GM12878 (cell line): Measurements from ENCODE around the gene NOD1. TPM values are rescaled to one million over a fixed set of nuclear protein-coding genes. Genes with fewer than 3 reads are reported as not detected.

Experiments
- ATAC-seq: fragments of 200-7000 bp; cut with Tn5 transposase; 3 replicates; pipeline ENCODE4 v1.9.1; 2020; ENCODE audit warnings: mild to moderate bottlenecking, moderate library complexity
- BruUV-seq: library from RNA; stranded (reverse); fragments of 400-500 nt; replicated peaks from 2 replicates; lab custom pipeline; 2021; lab: Mats Ljungman, UMichigan
- CTCF ChIA-PET: fragments of 300-600 bp; sonication (Branson Sonifier 250); formaldehyde crosslinking; extraction: SDS; loops from one replicate; lab custom pipeline; 2021; ENCODE audit warnings: inconsistent platforms; lab: Yijun Ruan, JAX
- POLR2A ChIA-PET: fragments of 350-600 bp; formaldehyde crosslinking; extraction: SDS; loops from one replicate; lab custom pipeline; 2021; ENCODE audit warnings: inconsistent platforms; lab: Charles Lee
- RAD21 ChIA-PET: fragments of 300-600 bp; sonication (Branson Sonifier 250); formaldehyde crosslinking; loops from one replicate; lab custom pipeline; 2023; ENCODE audit warnings: antibody characterized with exemption; ENCODE audit not compliant: unreplicated experiment; lab: Charles Lee
- SMC1A ChIA-PET: fragments of 300-600 bp; sonication (Branson Sonifier 250); formaldehyde crosslinking; loops from one replicate; lab custom pipeline; 2023; ENCODE audit not compliant: unreplicated experiment, uncharacterized antibody; lab: Charles Lee
- DNase-seq: peaks from one replicate; pipeline ENCODE4 v3.0.0-alpha.2; 2011; ENCODE audit warnings: low read depth, low spot score
- FAIRE-seq: peaks from 3 replicates; lab custom pipeline; 2011; peaks lifted over from hg19 to GRCh38; lab: Jason Lieb, UNC
- H2AFZ ChIP-seq: 2 replicates; pipeline ENCODE4 v1.6.0; 2011; ENCODE audit warnings: low read depth, low read length, control low read depth; ENCODE audit not compliant: control insufficient read depth
- H3K27ac ChIP-seq: 2 replicates; pipeline ENCODE4 v1.5.1; 2011; ENCODE audit warnings: control low read depth; ENCODE audit not compliant: control insufficient read depth, insufficient read depth
- H3K27me3 ChIP-seq, 2 experiments: replicated peaks in 1 of 2; 2 replicates each; pipeline versions ENCODE4 v1.6.0 to v1.6.1; 2011; ENCODE audit warnings: low read length in 1 of 2; ENCODE audit not compliant: control insufficient read depth in 2 of 2, insufficient read depth in 2 of 2
- H3K36me3 ChIP-seq, 2 experiments: 2 replicates each; pipeline ENCODE4 v1.5.1; 2011; ENCODE audit warnings: low read length in 1 of 2; ENCODE audit not compliant: control insufficient read depth in 2 of 2, insufficient read depth in 2 of 2
- H3K4me1 ChIP-seq: 2 replicates; pipeline ENCODE4 v1.6.1; 2011; ENCODE audit warnings: mild to moderate bottlenecking, low read length, moderate library complexity, mixed read lengths; ENCODE audit not compliant: control insufficient read depth, insufficient read depth
- H3K4me2 ChIP-seq: 2 replicates; pipeline ENCODE4 v1.6.0; 2011; ENCODE audit warnings: control low read depth; ENCODE audit not compliant: control insufficient read depth, insufficient read depth
- H3K4me3 ChIP-seq: fragments of 200-600 bp; sonication (generic); 2 replicates; pipeline ENCODE4 v1.5.1; 2016
- H3K79me2 ChIP-seq: 2 replicates; pipeline ENCODE4 v1.6.0; 2011; ENCODE audit warnings: low read length; ENCODE audit not compliant: control insufficient read depth, insufficient read depth
- H3K9ac ChIP-seq: 2 replicates; pipeline ENCODE4 v1.8.0; 2011; ENCODE audit warnings: low read length, control low read depth, mixed read lengths; ENCODE audit not compliant: control insufficient read depth, insufficient read depth
- H3K9me3 ChIP-seq: replicated peaks from 3 replicates; pipeline ENCODE4 v1.5.1; 2011; ENCODE audit warnings: mild to moderate bottlenecking, low read length; ENCODE audit not compliant: control insufficient read depth, insufficient read depth
- H4K20me1 ChIP-seq: 2 replicates; pipeline ENCODE4 v1.6.0; 2011; ENCODE audit not compliant: control insufficient read depth, insufficient read depth
- CHD4 ChIP-seq: fragments of 200-600 bp; sonication (generic); IDR thresholded peaks from 2 replicates; pipeline ENCODE4 v1.6.1; 2016; ENCODE audit warnings: mild to moderate bottlenecking
- CTCF ChIP-seq, 3 experiments: IDR thresholded peaks in 2 of 3; conservative IDR thresholded peaks in 1 of 3; 2 replicates each; pipeline ENCODE4 v1.5.1; 2011; ENCODE audit warnings: low read depth in 3 of 3, low read length in 3 of 3, mild to moderate bottlenecking in 3 of 3, control low read depth in 2 of 3, moderate library complexity in 2 of 3, inconsistent platforms in 1 of 3, mixed read lengths in 1 of 3; ENCODE audit not compliant: control insufficient read depth in 2 of 3, insufficient read depth in 1 of 3; ENCODE audit errors: extremely low read depth in 1 of 3
- FOS ChIP-seq: IDR thresholded peaks from 3 replicates; pipeline ENCODE4 v1.6.1; 2011; ENCODE audit warnings: borderline replicate concordance; ENCODE audit not compliant: insufficient read length; ENCODE audit errors: extremely low read depth
- HDGF ChIP-seq: fragments of 450-650 bp; IDR thresholded peaks from 2 replicates; pipeline ENCODE4 v1.6.1; 2016; ENCODE audit warnings: antibody characterized with exemption
- IRF3 ChIP-seq: fragments of 450-650 bp; IDR thresholded peaks from 2 replicates; pipeline ENCODE4 v1.6.1; 2014; ENCODE audit warnings: mild to moderate bottlenecking
- IRF5 ChIP-seq: fragments of 450-650 bp; IDR thresholded peaks from 2 replicates; pipeline ENCODE4 v1.6.1; 2017; ENCODE audit warnings: borderline replicate concordance
- MEF2B ChIP-seq: fragments of 450-650 bp; IDR thresholded peaks from 2 replicates; pipeline ENCODE4 v1.6.1; 2018; ENCODE audit warnings: mild to moderate bottlenecking, moderate library complexity; ENCODE audit not compliant: partially characterized antibody, poor library complexity, severe bottlenecking
- NFIC ChIP-seq: IDR thresholded peaks from 2 replicates; pipeline ENCODE4 v1.6.1; 2012; ENCODE audit warnings: low read depth, mild to moderate bottlenecking, inconsistent platforms, low read length, moderate library complexity
- NR2C1 ChIP-seq: fragments of 450-650 bp; IDR thresholded peaks from 2 replicates; pipeline ENCODE4 v1.6.1; 2017; ENCODE audit warnings: antibody characterized with exemption, mild to moderate bottlenecking, moderate library complexity
- PKNOX1 ChIP-seq: fragments of 450-650 bp; IDR thresholded peaks from 2 replicates; pipeline ENCODE4 v1.6.1; 2016; ENCODE audit warnings: mild to moderate bottlenecking
- RELB ChIP-seq: fragments of 450-650 bp; IDR thresholded peaks from 2 replicates; pipeline ENCODE4 v1.6.1; 2017; ENCODE audit warnings: low read depth, mild to moderate bottlenecking, moderate library complexity
- SIX5 ChIP-seq: IDR thresholded peaks from 2 replicates; pipeline ENCODE4 v1.6.1; 2011; ENCODE audit warnings: mild to moderate bottlenecking, low read depth, low read length, moderate library complexity; ENCODE audit not compliant: severe bottlenecking
- SMARCA5 ChIP-seq: fragments of 450-650 bp; IDR thresholded peaks from 2 replicates; pipeline ENCODE4 v1.6.1; 2017; ENCODE audit warnings: mild to moderate bottlenecking
- SUPT20H ChIP-seq: IDR thresholded peaks from 2 replicates; pipeline ENCODE4 v1.6.1; 2011; ENCODE audit warnings: low read depth, mild to moderate bottlenecking, low read length, moderate library complexity, borderline replicate concordance; ENCODE audit not compliant: control insufficient read depth
- TAF1 ChIP-seq: IDR thresholded peaks from 2 replicates; pipeline ENCODE4 v1.6.1; 2011; ENCODE audit warnings: mild to moderate bottlenecking, low read depth, low read length, borderline replicate concordance
- WGBS: methylation state at CpG from one replicate; pipeline ENCODE4 v1.1.6; 2016; ENCODE audit warnings: low lambda C conversion rate; ENCODE audit not compliant: insufficient replicate concordance, insufficient coverage; ENCODE audit errors: missing lambda C conversion rate; 5-methylcytosine and 5-hydroxymethylcytosine counted together
- in situ Hi-C: fragments of 300-500 bp; cut with MboI; formaldehyde crosslinking; loops from 9 replicates; pipeline ENCODE4 v1.14.3; 2018; ENCODE audit warnings: mixed read lengths
- intact Hi-C: fragments of 100-400 bp; cut with micrococcal nuclease; formaldehyde crosslinking; loops from one replicate; pipeline ENCODE4 v1.14.2; 2022; ENCODE audit not compliant: unreplicated experiment
- polyA plus RNA-seq, 11 experiments: library from polyadenylated mRNA; depleted of rRNA in 4 of 11; unstranded in 6 of 11; stranded (reverse) in 5 of 11; fragments of >200 nt; fragmentation: Nextera tagmentation in 4 of 11; fragmentation: Illumina TruSeq in 1 of 11; extraction: Ambion mirVana in 4 of 11; extraction: Trizol in 1 of 11; gene quantifications; 1 replicate in 1 of 11; 2 replicates in 10 of 11; pipeline versions ENCODE4 v1.2.1 to v1.2.3, GENCODE V29; 2011 to 2016; ENCODE audit warnings: inconsistent platforms in 2 of 11, missing spikeins in 2 of 11, low read depth in 1 of 11
- total RNA-seq, 4 experiments: library from RNA; depleted of rRNA in 3 of 4; stranded (reverse); fragments of >200 nt in 3 of 4; fragmentation: Illumina TruSeq in 1 of 4; extraction: Trizol in 1 of 4; gene quantifications; 2 replicates each; pipeline versions ENCODE4 v1.2.1 to v1.2.3, GENCODE V29; 2013 to 2021

The NOD1 gene
- total and polyA plus RNA-seq, 10 of the 15 experiments (the other 5 are each of a cell fraction or from before 2014, with no cell fraction given) = 1.8 to 14.6 (median 8.9) TPM

GRCh38 chr7:30403477-30403876 lies 75.1 kb downstream of the NOD1 start (continued):
- TF ChIP-seq MEF2B (no peak), RELB (no peak), NFIC (no peak), SIX5 (no peak), HDGF (no peak)
- TF ChIP-seq, all 136 proteins: peak for 0

GRCh38 chr7:30396389-30396788 lies 82.2 kb downstream of the NOD1 start:
- H3K9me3 ChIP-seq = no peaks in the 10 kb centered on the region
- ChIA-PET CTCF (interaction anchor here (0.6 to 1.6 kb wide), 10 partner anchors 10 to 232 kb away, joined by 3 to 7 read pairs (median 4); no protein-coding TSS in a partner anchor), POLR2A (no interaction called here), SMC1A (interaction anchor here (0.7 to 1.7 kb wide), 8 partner anchors 11 to 120 kb away, joined by 3 to 7 read pairs (median 4); no protein-coding TSS in a partner anchor), RAD21 (interaction anchor here (0.7 to 1.9 kb wide), 6 partner anchors 66 to 233 kb away, joined by 3 to 5 read pairs (median 4); no protein-coding TSS in a partner anchor)
- H3K27me3 ChIP-seq = no peaks in the 10 kb centered on the region
- DNase-seq (no peak), FAIRE-seq (no peak), ATAC-seq (no peak)
- in situ Hi-C loops (no loop called here), intact Hi-C loops (no loop called here)
- no peaks in the 10 kb centered on the region for H3K36me3 ChIP-seq
- no TSS peak for BruUV-seq
- no peaks in the 10 kb centered on the region for H3K4me1 ChIP-seq
- H2AFZ ChIP-seq = no peak overlapping the region
- over 99% methylated on average over 7 of the region's 7 CpGs for WGBS
- H3K4me2 ChIP-seq = no peak overlapping the region
- no peak overlapping the region for H3K4me3 ChIP-seq
- no peaks in the 10 kb centered on the region for H4K20me1 ChIP-seq
- no peak overlapping the region for H3K27ac ChIP-seq
- no peaks in the 10 kb centered on the region for H3K79me2 ChIP-seq
- no peak overlapping the region for H3K9ac ChIP-seq
- no peak for TF ChIP-seq PKNOX1
- no peak for TF ChIP-seq CHD4
- no peak for TF ChIP-seq SMARCA5
- no peak for TF ChIP-seq IRF5
- no peak for TF ChIP-seq IRF3
- TF ChIP-seq NR2C1 = no peak
- no peak for TF ChIP-seq TAF1
- no peak for TF ChIP-seq SUPT20H
- TF ChIP-seq CTCF (IDR thresholded peaks at IDR 0.05 in 2 of 3, conservative IDR thresholded peaks at IDR 0.05 in 1 of 3; ENCODE audit: control insufficient read depth in 2 of 3, extremely low read depth in 1 of 3, insufficient read depth in 1 of 3, low read depth in 3 of 3, low read length in 3 of 3) = peak in 2 of 3 experiments; percentile 10 to 25; a peak in 2 of 6 replicates
- TF ChIP-seq FOS = no peak
